Stimulated activated CD4-positive, alpha-beta T cell treated with anti-CD3 and anti-CD28 coated beads, TNF-alpha, amount 100 ng/mL, for 1 hour (primary cell): ENCODE measurements around the gene KCNH8.

ENCODE experiments used
- DNase-seq, 3 donors: peaks; one replicate each; pipeline ENCODE4 v3.0.0-alpha.2; 2020; ENCODE audit warnings: low read depth in 3 of 3, low spot score in 1 of 3

The KCNH8 gene

GRCh38 chr3:19576343-19576742, 428.0 kb downstream of the KCNH8 start:
- DNase-seq = no peak
